Stimulated activated naive CD8-positive, alpha-beta T cell treated with anti-CD3 and anti-CD28 coated beads, Interleukin-15, Interleukin-2, amounts not matched to agents 100 U/mL and 50 U/mL, for 24 hours (primary cell): Measurements from ENCODE around the gene HEPACAM.

Experiments
- ATAC-seq: fragments of 150-1000 bp; cut with Tn5 transposase; one replicate; pipeline ENCODE4 v1.10.0; 2021
- DNase-seq: peaks from one replicate; pipeline ENCODE4 v3.0.0; 2021

The HEPACAM gene

GRCh38 chr11:124943254-124943616, 7.4 kb upstream of the HEPACAM start:
- no peak for ATAC-seq
- no peak for DNase-seq

DNA sequence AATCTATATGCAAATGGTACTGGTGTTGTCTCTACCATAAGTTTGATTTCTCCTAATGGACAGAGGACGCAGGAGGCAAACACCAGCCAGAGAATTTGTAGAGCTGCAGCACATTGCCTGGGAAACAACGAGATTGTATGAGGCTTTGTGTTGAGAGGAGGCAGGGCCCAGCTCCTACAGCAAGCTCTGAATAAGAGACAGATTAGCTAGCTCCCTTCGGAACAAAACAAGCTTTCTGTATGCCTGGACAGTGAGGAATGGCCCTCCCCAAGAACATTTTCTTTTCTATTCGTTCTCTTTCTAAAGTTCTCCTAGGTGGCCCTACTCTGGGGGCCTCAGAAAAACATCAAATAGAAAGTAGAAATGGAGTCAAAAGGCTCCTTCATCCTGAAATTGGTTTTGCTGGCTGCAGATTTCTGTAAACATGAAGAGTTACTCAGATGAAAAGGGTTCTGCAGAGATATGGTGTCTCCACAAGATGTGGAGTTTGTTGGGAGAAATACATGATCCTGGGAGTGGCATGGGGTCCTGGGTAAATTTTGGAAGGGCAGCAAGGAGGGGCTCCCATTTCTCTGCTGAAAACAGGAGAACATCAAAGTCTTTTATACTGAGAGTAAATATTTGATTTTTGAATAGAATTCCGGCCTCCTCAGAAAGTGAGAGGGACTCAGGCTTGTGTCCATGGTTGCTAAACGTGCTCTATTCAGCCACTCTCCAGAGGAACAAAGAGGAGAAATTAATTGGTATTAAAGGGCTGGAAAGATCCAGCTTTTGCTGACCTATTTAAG, 6.8 kb upstream of the HEPACAM start:
- ATAC-seq = no peak
- DNase-seq = no peak

GRCh38 chr11:124941703-124942102, 5.9 kb upstream of the HEPACAM start:
- no peak for DNase-seq
- no peak for ATAC-seq

DNA sequence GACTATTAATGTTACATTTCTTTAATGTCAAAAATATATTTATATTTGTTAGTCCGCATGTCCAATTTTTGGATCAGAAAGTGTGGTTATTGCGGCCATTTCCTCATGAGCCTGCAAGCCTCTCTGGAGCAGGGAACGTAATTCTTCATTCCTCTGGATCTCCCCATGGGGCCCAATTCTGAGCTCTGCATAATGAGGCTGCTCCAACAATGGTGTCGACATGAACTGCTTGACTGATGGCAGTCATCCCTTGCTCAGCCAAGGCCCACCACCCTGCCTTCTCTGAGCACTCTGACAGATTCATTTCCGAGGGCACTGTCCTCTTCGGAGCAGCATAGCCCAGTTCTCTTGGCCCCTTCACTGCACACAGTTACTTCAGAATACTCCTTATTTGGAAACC, 3.1 kb upstream of the HEPACAM start:
- DNase-seq (no peak), ATAC-seq (no peak)

DNA sequence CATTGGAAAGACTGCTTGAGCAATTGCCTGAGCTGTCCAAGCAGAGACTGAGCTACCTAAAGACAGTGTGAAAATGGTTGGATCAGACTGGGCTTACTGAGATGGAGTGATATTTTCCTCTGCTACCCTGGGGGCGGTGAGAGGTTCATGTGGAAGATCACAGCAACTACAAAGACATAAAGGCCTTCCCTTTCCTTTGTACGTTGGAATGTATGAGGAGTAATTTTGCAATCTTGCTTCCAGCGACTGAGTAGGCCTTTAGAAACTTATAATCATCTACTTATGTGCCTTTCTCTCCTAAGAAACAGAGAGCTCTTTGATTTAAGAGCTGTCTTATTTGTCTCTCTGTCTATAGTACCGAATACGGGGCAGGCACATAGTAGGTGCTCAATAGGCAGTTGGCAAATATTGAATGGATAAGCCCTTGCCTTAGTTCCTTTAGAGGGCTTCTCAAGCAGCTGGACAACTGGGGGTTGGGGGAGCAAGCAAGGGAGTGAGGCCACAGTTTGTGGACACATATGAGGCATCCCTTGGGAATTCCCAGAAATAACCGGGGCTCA, 2.4 kb upstream of the HEPACAM start:
- ATAC-seq = no peak
- DNase-seq = no peak

DNA sequence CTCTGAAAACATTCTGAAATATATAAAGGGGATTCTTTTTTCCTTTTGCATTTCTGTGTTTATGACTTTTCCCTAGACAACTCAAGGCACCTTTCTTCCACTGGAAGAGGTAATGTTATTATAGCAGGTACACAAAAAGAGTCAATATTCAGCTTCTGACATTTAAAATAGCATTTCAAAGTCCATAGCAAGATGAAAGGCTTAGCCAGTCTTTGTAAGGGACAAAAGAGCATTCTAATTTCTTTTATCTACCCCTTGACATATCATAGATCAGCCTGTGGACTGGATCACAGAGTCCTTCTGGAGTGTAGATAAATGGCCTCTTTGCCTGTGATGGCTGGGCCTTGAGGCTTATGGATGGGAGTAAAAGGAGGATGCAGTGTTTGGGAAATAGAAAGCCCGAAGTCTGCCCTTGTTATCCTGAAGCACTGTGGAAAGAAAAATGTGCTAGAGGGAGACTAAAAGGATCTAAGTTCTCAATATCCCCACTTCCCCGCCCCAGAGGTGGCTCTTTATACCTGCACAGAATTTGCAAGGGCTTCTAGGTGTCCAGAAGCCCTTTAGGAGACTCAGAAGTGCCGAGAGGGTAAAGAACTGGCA, 1.6 kb upstream of the HEPACAM start:
- DNase-seq = no peak
- no peak for ATAC-seq

- DNase-seq (no peak), ATAC-seq (no peak)
Measured at GRCh38 chr11:124934862-124935547, 842 bp downstream of the HEPACAM start.

GRCh38 chr11:124930799-124931198, 5.0 kb downstream of the HEPACAM start:
- ATAC-seq (no peak), DNase-seq (no peak)

DNA sequence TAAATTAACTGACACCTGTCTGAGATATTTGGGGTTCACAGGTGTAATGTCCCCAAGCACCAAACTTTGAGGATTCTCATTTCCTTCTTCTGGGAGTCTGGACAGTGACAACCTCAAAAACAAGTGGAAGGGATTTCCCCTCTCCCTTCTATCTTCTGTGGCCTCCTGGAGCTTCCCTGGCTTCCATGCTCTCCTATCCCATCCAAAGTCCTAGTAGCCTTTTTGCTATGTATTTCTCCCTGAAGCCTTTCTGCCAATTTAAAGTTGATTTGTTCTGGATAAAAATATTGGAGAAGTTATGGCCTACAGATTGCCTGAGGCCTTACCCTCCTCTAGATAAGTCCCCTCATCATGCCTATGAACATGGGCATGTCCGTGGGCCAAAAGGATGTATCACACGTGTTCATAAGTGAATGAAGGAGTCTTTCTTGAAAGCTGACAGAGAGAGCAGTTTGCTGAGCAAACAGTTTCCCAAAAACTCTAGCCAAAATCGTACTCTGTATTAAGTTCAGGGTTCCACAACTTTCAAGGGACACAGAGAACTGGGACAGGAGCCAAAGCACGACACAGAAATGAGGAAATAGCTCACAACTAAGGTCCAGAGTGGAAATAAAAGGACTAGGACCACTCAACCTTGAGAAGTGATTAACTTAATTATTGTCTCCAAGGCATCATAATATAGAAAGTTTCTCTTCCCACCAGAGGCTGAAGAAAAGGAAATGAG, 6.7 kb downstream of the HEPACAM start:
- ATAC-seq = no peak
- DNase-seq = no peak

- no peak for DNase-seq
- ATAC-seq = no peak
Measured at GRCh38 chr11:124923296-124923695, 12.6 kb downstream of the HEPACAM start.

GRCh38 chr11:124922831-124923230, 13.0 kb downstream of the HEPACAM start:
- DNase-seq (no peak), ATAC-seq (no peak)

- peak; percentile 71 for ATAC-seq
- DNase-seq = peak; percentile 85
Measured at GRCh38 chr11:124920870-124921609, 14.8 kb downstream of the HEPACAM start.

DNA sequence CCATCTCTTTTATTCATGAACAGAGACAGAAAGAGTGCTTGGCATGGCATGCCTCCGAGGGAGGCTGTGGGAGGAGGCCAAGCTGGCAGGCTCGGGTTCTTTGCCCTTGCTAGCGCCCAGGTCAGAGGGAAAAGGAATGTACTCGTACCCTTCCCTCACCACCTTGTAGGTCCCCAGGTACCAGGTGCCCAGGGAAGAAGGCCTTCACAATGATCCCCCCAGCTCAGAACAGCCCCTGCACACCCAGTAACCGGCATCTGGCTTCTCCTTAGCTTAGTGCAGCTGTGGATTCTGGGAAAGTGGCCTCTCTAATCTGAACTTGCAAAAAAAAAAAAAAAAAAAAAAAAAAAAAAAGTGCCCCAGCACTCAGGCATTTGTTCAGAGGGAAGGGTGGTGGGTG, 15.5 kb downstream of the HEPACAM start:
- no peak for DNase-seq
- ATAC-seq = no peak

DNA sequence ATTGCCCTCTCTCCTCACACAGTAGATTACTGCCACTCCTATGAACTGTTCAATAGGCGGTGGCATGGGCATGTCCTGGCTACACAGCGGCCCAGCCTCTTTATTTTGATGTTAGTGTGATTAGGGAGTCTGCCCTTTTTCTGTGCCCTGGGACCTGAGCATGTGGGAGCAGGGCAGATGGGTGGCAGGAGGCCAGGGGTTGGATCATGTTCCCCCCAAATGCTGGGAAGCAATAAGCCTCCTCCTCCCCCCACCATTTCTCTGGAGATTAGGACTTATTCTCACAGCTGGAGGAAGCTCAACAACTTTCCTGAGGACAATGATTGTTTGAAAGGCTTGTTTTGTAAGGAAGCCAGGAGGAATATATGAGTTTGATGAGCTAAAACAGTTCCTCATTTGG, 15.9 kb downstream of the HEPACAM start:
- DNase-seq (no peak), ATAC-seq (no peak)

DNA sequence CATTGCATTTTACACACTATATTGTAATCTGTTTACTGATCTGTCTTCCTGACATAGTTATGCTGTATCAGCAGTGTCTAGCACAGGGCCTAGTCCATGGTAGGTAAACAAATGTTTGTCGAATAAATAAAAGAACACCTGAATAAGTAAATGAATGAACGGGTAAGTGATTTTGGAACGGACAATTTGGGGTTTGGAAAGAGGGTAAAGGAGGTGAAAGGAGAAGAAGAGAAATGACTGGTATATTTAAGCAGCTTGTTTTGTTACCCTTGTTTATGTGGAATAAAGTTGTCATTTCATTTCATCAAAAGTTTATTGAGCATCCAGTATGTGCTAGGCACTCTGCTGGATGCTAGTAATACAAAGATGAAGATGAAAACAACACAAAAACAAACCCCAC, 16.9 kb downstream of the HEPACAM start, which contains the start of gene HEPN1:
Gene HEPN1 (plus strand): TSS at position 301 of the 400 bp plus-strand sequence.
- no peak for DNase-seq

DNA sequence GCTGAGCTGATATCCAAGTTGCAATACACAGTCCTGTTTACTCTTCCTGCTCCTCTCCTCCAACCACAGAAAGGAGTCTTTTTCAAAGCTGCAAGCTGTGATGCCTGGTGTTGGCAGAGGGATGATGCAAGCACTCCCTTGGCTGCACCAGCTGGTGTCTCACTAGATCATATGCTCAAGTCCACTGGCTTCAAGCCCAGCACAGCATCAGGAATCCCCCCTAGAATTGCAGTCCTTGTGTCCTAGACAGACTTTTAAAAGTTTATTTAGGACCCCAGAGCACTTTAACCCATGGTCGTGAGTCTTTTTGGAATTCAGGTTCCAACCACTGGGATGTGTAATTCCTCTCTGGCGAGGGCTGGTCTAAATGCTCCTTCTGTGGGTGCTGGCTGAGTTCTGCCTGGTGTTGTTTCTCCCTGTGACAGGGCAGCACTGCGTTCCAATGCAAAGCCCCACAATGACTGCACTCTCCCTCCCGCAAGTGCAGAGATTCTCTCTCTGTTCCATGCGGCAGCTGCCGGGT, 18.7 kb downstream of the HEPACAM start:
- ATAC-seq (no peak), DNase-seq (no peak)

More for the DNA sequence above, 16.9 kb downstream of the HEPACAM start, which contains the start of gene HEPN1:
- no peak for ATAC-seq

- DNase-seq = no peak
- no peak for ATAC-seq
Measured at GRCh38 chr11:124916370-124916710, 19.5 kb downstream of the HEPACAM start.

DNA sequence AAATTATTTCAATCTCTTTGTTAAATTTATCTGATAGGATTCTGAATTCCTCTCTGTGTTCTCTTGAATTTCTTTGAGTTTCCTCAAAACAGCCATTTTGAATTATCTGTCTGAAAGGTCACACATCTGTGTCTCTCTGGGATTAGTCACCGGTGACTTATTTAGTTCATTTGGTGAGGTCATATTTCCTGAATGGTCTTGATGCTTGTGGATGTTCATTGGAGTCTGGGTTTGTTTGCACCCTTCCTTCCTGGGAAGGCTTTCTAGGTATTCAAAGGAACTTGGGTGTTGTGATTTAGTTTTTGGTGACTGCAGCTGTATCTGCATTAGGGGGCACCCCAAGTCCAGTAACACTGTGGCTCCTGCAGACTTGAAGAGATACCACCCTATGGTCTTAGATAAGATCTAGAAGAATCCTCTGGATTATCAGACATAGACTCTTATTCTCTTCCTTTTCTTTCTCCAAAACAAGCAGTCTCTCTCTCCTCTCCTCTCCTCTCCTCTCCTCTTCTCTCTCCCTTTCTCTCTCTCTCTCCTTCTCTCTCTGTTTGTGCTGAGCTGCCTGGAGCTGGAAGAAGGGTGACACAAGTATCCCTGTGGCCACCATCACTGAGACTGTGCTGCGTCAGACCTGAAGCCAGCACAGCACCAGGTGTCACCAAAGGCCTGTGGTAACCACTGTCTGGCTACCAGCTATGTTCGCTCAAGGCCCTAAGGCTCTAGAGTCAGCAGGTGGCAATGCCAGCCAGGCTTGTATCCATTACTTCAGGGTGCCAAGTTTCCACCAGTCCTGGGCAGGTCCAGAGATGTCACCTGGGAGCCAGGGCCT, 20.1 kb downstream of the HEPACAM start:
- DNase-seq (no peak), ATAC-seq (no peak)

- DNase-seq (no peak), ATAC-seq (no peak)
Measured at GRCh38 chr11:124902616-124903015, 33.2 kb downstream of the HEPACAM start.

GRCh38 chr11:124900464-124900863, 35.4 kb downstream of the HEPACAM start:
- ATAC-seq (no peak), DNase-seq (no peak)
